Fibroblast of pulmonary artery (primary cell): Measurements from ENCODE around the gene TNN.

Source experiments
- DNase-seq: peaks from one replicate; pipeline ENCODE4 v3.0.0-alpha.2; 2010; ENCODE audit warnings: low read depth
- H3K4me3 ChIP-seq: replicated peaks from 2 replicates; pipeline ENCODE4 v1.5.1; 2011; ENCODE audit warnings: low read depth, mild to moderate bottlenecking, control low read depth, low read length, moderate library complexity
- TF ChIP-seq, protein P1 (sequence below): IDR thresholded peaks from 2 replicates; pipeline ENCODE4 v1.5.1; 2011; ENCODE audit warnings: mild to moderate bottlenecking, control low read depth, low read length, inconsistent platforms; ENCODE audit errors: missing control alignments

The TNN gene

DNA sequence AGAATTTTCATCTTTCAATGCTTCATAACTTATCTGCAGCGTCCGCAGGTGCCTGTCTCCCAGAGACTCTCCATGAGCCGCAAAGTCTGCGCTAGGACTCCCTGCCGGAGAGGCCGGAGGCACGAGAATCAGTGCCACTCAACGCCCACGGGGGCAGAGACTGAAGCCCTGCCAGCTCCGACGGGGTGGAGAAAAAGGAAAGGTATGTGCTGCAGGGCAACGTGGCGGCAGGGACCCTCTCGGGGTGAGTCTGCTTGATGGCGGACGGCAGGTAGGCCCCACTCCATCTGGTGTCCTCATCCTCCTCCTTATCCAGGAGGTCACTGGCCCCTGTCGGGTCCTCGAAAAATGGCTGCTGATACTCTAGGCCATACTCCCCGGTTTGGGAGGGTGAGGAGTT, 22.5 kb upstream of the TNN start:
- no peak overlapping the region for H3K4me3 ChIP-seq
- DNase-seq = no peak
- TF ChIP-seq, protein P1, sequence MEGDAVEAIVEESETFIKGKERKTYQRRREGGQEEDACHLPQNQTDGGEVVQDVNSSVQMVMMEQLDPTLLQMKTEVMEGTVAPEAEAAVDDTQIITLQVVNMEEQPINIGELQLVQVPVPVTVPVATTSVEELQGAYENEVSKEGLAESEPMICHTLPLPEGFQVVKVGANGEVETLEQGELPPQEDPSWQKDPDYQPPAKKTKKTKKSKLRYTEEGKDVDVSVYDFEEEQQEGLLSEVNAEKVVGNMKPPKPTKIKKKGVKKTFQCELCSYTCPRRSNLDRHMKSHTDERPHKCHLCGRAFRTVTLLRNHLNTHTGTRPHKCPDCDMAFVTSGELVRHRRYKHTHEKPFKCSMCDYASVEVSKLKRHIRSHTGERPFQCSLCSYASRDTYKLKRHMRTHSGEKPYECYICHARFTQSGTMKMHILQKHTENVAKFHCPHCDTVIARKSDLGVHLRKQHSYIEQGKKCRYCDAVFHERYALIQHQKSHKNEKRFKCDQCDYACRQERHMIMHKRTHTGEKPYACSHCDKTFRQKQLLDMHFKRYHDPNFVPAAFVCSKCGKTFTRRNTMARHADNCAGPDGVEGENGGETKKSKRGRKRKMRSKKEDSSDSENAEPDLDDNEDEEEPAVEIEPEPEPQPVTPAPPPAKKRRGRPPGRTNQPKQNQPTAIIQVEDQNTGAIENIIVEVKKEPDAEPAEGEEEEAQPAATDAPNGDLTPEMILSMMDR = no peak

DNA sequence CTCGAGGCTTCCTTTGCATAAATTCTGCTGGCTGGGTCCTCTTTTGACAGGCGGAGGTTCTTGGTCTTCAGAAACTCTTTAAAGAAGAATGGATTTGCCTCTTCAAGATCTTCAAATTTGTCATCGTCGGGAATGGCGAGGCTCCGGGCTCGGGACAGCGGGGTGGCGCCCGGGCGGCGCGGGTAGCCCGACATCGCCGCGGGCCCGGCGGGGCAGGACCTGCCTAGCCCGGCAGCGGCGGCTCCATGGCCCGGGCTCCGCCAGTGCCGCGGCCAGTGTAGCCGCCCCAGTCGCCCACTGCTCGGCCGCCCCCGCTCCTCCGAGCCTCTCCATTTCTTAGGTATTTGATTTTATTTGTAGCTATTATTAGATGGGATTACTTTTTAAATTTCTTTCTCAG, 22.1 kb upstream of the TNN start:
- no peak for DNase-seq
- TF ChIP-seq, protein P1 = no peak
- H3K4me3 ChIP-seq = no peak overlapping the region

DNA sequence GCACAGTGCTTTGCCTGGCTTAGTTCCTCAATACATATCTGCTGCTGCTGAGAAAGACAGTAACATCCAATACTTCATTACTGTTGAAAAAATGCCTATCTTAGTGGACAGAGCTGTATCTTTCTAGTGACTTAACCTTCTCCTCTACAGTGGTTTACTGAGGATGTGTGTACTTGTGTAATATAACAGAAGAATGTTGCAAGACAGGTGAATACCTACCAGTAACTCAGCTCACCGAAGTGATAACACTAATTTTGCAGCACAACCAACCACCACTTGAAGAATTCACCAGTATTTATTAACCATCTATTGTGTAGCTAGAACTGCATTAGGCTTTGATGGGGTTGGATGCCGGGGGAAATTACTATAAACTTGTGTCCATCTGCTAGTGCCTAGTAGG, 16.6 kb upstream of the TNN start:
- TF ChIP-seq, protein P1 = no peak
- DNase-seq = no peak

DNA sequence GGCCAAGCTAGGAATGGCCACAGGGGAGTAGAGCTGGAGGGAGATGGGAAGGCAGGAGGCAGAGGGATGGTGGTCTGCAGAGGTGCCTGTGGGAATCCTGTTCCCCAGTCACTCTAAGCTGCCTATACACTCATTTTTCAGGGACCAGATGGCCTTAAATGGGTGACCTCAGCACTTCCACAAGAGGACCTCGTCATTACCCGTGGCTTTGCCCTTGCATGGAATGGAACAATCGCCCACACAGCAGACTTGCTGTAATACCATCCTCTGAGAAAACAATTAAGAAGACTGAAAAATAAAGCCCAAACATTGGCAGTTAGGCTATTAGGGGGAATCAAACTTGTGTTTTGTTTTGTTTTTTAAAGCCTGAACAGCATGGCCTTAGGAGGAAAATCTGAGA, 12.9 kb upstream of the TNN start:
- no peak overlapping the region for H3K4me3 ChIP-seq
- DNase-seq = no peak
- TF ChIP-seq, protein P1 = no peak

More for the DNA sequence above, 16.6 kb upstream of the TNN start:
- no peak overlapping the region for H3K4me3 ChIP-seq

DNA sequence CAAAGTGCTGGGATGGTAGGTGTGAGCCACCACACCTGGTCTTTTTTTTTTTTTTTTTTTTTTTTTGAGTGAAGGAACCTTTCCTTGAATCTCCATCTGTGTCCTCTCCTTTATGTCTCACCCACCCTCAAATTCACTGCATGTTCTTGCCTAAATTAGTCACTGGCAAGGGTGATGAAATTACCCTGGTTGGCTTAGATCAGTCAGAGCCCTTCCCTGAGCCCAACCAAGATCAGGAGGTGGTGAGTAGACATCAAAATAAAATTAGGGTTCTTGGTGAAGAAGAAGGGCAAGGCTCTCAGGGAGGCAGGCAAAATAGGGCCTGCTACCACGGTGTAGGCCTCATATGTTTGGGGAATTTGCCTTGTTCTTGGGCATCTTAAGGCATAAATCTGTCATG, 5.3 kb upstream of the TNN start:
- H3K4me3 ChIP-seq = no peak overlapping the region
- no peak for DNase-seq
- TF ChIP-seq, protein P1 = no peak

DNA sequence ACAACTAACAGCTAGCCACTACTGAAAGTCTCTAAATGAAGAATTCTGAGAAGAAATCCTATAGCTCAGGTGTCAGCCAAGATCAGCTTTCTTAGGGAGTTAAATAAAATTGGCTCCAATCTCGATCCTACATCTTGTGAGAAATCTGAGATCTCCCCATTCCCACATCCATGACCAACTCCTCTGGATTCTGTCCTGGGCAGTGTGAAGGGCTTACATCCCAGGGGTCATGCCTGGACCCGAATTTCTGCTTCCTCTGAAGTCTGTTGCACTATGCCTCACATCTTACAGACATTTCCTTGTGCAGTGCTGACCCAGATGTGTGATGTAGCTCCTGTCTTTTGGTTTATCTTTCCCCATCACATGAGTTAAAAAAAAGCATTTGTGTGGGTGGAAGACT, 4.8 kb upstream of the TNN start:
- TF ChIP-seq, protein P1 = no peak
- DNase-seq = no peak
- H3K4me3 ChIP-seq = no peak overlapping the region

DNA sequence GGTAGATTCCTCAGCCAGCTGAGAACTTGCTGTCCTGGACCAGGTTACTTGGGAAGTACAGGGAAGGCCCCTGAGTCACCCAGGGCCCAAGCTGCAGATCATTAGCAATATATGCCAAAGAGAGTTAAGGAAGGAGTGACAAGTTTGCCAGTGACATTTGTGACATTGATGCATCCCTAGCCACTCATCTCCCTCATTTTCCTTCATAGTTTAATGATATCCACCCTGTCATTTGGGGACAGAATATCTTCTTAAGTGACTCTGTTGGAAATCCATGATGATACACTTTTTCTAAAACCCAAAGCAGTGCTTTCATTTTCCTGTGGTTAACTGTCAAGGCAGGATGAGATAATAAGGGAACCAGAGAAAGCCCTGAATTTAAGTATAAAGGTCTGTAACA, 3.2 kb downstream of the TNN start:
- no peak for DNase-seq
- no peak overlapping the region for H3K4me3 ChIP-seq
- TF ChIP-seq, protein P1 = no peak
